Neural cell (in vitro differentiated cells): ENCODE results near the gene DNAJB2.

Experiments used
- CTCF ChIP-seq: fragments of 450-650 bp; IDR thresholded peaks from 2 replicates; pipeline ENCODE4 v1.5.1; 2014; ENCODE audit warnings: antibody characterized with exemption, mild to moderate bottlenecking, moderate library complexity; ENCODE audit not compliant: poor library complexity, severe bottlenecking
- EP300 ChIP-seq: fragments of 450-650 bp; conservative IDR thresholded peaks from 2 replicates; pipeline ENCODE4 v1.6.1; 2014; ENCODE audit warnings: antibody characterized with exemption, mild to moderate bottlenecking, moderate library complexity; ENCODE audit not compliant: poor library complexity, severe bottlenecking
- EZH2 ChIP-seq: fragments of 200-600, 300-800 bp; shearing (Covaris generic), sonication (generic); IDR thresholded peaks from 2 replicates; pipeline ENCODE4 v1.6.1; 2014; ENCODE audit warnings: antibody characterized with exemption, low read length, borderline replicate concordance, mild to moderate bottlenecking; ENCODE audit not compliant: insufficient read depth, poor library complexity, severe bottlenecking
- MXI1 ChIP-seq: fragments of 450-650 bp; conservative IDR thresholded peaks from 2 replicates; pipeline ENCODE4 v1.6.1; 2014; ENCODE audit warnings: antibody characterized with exemption, mild to moderate bottlenecking; ENCODE audit not compliant: poor library complexity, severe bottlenecking
- REST ChIP-seq: IDR thresholded peaks from 2 replicates; pipeline ENCODE4 v1.6.1; 2012; ENCODE audit warnings: borderline replicate concordance
- SMC3 ChIP-seq: fragments of 450-650 bp; conservative IDR thresholded peaks from 2 replicates; pipeline ENCODE4 v1.6.1; 2014; ENCODE audit warnings: antibody characterized with exemption, mild to moderate bottlenecking, moderate library complexity; ENCODE audit not compliant: poor library complexity
- TAF1 ChIP-seq: IDR thresholded peaks from 2 replicates; pipeline ENCODE4 v1.6.1; 2012; ENCODE audit warnings: low read depth

GRCh38 chr2:219271021-219271420, 8.1 kb upstream of the DNAJB2 start:
- TF ChIP-seq CTCF: no peak
- TF ChIP-seq REST: no peak
- TF ChIP-seq TAF1: no peak
- TF ChIP-seq MXI1: no peak
- no peak for TF ChIP-seq EZH2
- TF ChIP-seq SMC3: no peak
- TF ChIP-seq EP300: no peak
